GM12864 (cell line): ENCODE data around the gene ZNF574.
A peak's percentile ranks its signal among the peaks of the same experiment; 100 is the strongest.
"Not testable (repeated sequence)": the region's sequence is repeated elsewhere in the genome, so short reads cannot be mapped to it uniquely, and the experiment has no call there.

Experiments
- DNase-seq: peaks from one replicate; pipeline ENCODE4 v3.0.0-alpha.2; 2011; ENCODE audit warnings: low read depth
- H3K4me3 ChIP-seq: 2 replicates; pipeline ENCODE4 v1.5.1; 2011; ENCODE audit warnings: mild to moderate bottlenecking, low read depth, low read length, control low read depth
- CTCF ChIP-seq: IDR thresholded peaks from 2 replicates; pipeline ENCODE4 v1.5.1; 2011; ENCODE audit warnings: low read depth, mild to moderate bottlenecking, moderate library complexity, low read length, control low read depth, inconsistent platforms; ENCODE audit errors: missing control alignments

Gene ZNF574

GRCh38 chr19:42034640-42035391, 41.1 kb upstream of the ZNF574 start:
- DNase-seq: peak; percentile 41
- peak; percentile 87 for TF ChIP-seq CTCF
- not testable (repeated sequence) for H3K4me3 ChIP-seq

- no peak overlapping the region for H3K4me3 ChIP-seq
- no peak for TF ChIP-seq CTCF
- DNase-seq: no peak
Observed at GRCh38 chr19:42037649-42038048, 38.3 kb upstream of the ZNF574 start.

- no peak for DNase-seq
- no peak overlapping the region for H3K4me3 ChIP-seq
- TF ChIP-seq CTCF: no peak
Observed at GRCh38 chr19:42038666-42039065, 37.3 kb upstream of the ZNF574 start.

GRCh38 chr19:42040031-42040430, 35.9 kb upstream of the ZNF574 start:
- no peak overlapping the region for H3K4me3 ChIP-seq
- TF ChIP-seq CTCF: no peak
- no peak for DNase-seq

GRCh38 chr19:42040491-42040890, 35.5 kb upstream of the ZNF574 start:
- not testable (repeated sequence) for DNase-seq, H3K4me3 ChIP-seq

GRCh38 chr19:42042455-42043170, 33.4 kb upstream of the ZNF574 start:
- TF ChIP-seq CTCF: no peak
- no peak for DNase-seq
- no peak overlapping the region for H3K4me3 ChIP-seq

- H3K4me3 ChIP-seq: no peak overlapping the region
- no peak for TF ChIP-seq CTCF
- no peak for DNase-seq
Observed at GRCh38 chr19:42045575-42045974, 30.4 kb upstream of the ZNF574 start.
